ENCODE results near the gene NR2F1-AS1.

NR2F1-AS1 gene

DNA sequence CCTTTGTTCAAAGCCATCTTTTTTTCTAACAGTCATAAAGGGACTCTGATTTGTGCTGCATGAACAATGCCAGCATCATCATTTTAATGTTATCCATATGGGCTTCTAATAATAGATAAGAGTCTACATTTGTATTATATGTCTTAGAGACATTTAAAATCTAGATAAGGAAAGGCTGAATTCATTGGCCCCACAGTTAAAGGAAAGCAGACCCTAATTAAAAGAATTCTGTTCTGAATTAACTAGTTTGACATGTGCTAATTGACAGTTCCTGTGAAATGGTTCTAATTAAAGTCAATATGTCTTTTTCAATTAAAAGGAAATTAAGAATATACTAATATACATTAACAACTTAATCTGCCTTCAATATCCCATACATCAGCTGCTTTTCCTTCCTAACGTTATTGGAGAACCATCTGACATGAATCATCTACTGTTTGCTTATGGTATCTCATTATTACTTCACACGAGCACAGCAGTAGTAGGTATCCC, 104.7 kb downstream of the NR2F1-AS1 start:
- no peak for TF ChIP-seq CTCF (IDR thresholded peaks at IDR 0.05)

DNA sequence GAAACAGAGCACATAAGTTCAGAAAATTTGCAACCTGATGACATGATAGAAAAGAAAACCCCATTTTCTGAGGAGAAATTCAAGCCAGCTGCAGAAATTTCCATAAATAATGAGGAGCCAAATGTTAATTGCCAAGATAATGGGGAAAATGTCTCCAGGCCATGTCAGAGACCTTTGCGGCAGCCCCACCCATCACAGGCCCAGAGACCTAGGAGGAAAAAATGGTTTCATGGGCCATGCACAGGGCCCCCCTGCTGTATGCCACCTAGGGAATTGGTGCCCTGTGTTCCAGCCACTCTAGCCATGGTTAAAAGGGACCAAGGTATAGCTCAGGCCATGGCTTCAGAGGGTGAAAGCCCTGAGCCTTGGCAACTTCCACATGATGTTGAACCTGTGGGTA, 118.1 kb downstream of the NR2F1-AS1 start:
- no peak for TF ChIP-seq CTCF (IDR thresholded peaks at IDR 0.05)

- no peak for TF ChIP-seq CTCF (IDR thresholded peaks at IDR 0.05)
Observed at GRCh38 chr5:93461756-93462155, 119.3 kb downstream of the NR2F1-AS1 start.

DNA sequence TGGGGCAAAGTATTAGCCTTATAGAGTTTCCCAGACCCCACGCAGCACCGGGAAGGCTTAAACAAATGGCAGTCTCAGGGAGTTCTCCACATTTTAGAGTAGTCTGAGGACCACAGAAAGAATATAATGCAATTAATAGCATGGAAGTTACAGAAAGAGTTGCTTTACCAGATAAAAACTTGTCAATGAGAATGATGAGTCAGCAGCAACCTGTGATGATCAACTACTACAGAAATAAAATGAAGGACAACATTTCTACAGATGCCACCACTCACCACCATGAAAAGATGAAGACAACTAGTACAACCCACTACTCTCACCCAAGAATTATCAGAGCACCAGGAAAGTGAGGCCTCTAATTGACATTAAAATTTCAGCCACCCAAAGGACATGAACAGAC, 120.7 kb downstream of the NR2F1-AS1 start:
- no peak for TF ChIP-seq CTCF (IDR thresholded peaks at IDR 0.05)

DNA sequence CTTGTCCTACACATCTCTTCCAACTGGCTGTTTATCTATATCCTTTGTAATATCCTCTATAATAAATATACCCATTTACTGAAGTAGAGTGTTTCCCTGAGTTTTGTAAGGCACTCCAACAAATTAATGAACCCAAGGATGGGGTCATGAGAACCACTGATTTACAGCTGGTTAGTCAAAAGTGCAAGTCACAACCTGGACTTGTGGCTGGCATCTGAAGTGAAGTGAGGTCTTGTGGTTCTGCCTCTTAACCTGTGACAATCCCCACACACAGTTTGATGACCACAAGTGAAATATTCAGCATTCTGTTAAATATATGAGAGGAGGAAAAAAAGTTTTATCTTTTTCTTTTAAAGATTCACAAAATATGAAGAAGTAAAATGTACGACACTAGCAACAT, 126.1 kb downstream of the NR2F1-AS1 start:
- no peak for TF ChIP-seq CTCF (IDR thresholded peaks at IDR 0.05)

- TF ChIP-seq CTCF (IDR thresholded peaks at IDR 0.05) = no peak
Observed at GRCh38 chr5:93452255-93452654, 128.8 kb downstream of the NR2F1-AS1 start.

DNA sequence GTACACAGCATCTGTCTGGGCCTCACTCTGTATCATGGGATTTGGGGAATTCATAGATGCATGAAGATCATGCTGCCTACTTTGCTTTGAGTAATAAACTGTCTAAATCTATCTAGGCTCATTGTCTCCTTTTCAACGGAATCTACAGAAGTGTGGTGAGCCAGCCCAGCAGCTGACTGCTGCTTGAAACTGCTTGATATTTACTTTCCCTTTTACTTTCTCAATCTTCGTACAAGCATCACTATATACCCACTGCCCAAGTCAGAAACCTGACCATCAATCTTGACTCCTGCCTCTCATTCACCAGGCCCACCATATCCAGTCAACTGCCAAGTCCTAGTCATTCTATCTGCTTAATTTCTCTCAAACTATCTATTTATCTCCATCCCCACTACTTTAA, 142.9 kb downstream of the NR2F1-AS1 start:
- no peak for TF ChIP-seq CTCF (IDR thresholded peaks at IDR 0.05)

GRCh38 chr5:93436083-93436482, 144.9 kb downstream of the NR2F1-AS1 start:
- TF ChIP-seq CTCF (IDR thresholded peaks at IDR 0.05) = no peak
